Subcutaneous adipose tissue (tissue), 4 donors: ENCODE data around the gene LCN12. TPM values are rescaled to one million over a fixed set of nuclear protein-coding genes. Genes with fewer than 3 reads are reported as not detected.

Experiments
- CTCF ChIP-seq: fragments of 450-650 bp; IDR thresholded peaks from one replicate; pipeline ENCODE4 v1.5.1; 2016; ENCODE audit warnings: low read depth, mild to moderate bottlenecking, control low read depth, antibody characterized with exemption, moderate library complexity
- total RNA-seq, 4 donors: library from RNA; depleted of rRNA; stranded (reverse); fragments of >200 nt; gene quantifications; one replicate each; pipeline ENCODE4 v1.1.0, GENCODE V29; 2016

The LCN12 gene
- total RNA-seq, 4 donors from 2014 or later = not detected

DNA sequence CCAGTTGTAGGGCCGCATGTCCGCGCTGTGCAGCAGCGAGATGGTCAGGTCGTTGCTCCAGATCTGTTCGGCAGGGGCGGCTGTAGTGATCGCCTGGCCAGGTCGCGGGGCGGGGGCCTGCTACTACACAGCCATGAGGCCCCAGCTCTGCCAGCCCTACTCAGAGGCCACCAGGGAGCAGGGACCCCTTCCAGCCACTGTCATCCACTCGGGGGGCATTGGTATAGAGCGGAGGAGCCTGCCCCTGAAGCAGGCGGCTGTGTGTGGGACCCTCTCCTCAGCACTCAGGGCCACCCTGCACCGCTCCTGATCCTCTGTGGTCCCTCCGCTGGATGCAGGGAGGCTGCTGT, 9.2 kb upstream of the LCN12 start:
- no peak for TF ChIP-seq CTCF

- no peak for TF ChIP-seq CTCF
Observed at GRCh38 chr9:136943291-136944211, 8.5 kb upstream of the LCN12 start.

- TF ChIP-seq CTCF = no peak
Observed at GRCh38 chr9:136944212-136944518, 7.9 kb upstream of the LCN12 start.

GRCh38 chr9:136944519-136945332, 7.3 kb upstream of the LCN12 start, which contains the start of the genes C8G and FBXW5:
C8G (plus strand) TSS chr9:136945243; CDS start chr9:136945321, 78 bp downstream.
FBXW5 (minus strand) TSS chr9:136944738; CDS start chr9:136944083, 655 bp downstream.
- no peak for TF ChIP-seq CTCF

DNA sequence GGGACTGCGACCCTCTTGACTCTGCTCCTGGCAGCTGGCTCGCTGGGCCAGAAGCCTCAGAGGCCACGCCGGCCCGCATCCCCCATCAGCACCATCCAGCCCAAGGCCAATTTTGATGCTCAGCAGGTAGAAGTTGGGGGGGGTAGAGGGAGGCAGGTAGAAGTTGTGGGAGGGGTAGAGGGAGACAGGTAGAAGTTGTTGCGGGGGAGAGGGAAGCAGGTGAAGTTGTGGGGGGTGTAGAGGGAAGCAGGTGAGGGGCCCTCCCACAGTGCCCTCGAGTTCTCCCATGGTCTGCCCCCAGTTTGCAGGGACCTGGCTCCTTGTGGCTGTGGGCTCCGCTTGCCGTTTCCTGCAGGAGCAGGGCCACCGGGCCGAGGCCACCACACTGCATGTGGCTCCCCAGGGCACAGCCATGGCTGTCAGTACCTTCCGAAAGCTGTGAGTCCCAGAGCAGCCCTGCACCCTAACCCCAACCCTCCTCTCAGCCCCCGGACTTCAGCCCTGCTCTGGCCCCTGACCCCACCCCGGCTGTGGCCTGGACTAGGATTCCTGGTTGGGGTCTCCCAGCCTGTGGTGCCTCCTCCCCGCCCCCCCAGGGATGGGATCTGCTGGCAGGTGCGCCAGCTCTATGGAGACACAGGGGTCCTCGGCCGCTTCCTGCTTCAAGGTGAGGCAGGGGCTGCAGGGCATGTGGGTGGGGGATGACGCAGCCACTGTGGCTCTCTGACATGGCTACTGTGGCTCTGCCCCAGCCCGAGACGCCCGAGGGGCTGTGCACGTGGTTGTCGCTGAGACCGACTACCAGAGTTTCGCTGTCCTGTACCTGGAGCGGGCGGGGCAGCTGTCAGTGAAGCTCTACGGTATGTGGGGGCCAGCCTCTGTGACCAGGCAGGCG, 6.5 kb upstream of the LCN12 start:
- TF ChIP-seq CTCF = no peak

- no peak for TF ChIP-seq CTCF
Observed at GRCh38 chr9:136946228-136947027, 5.6 kb upstream of the LCN12 start.
